Measurements from ENCODE around the gene KCTD10. TPM values are rescaled to one million over a fixed set of nuclear protein-coding genes. Genes with fewer than 3 reads are reported as not detected.

Gene KCTD10
- total RNA-seq, 4 donors from 2014 or later, result 31.5 to 62.8 (median 46.5) TPM

- TF ChIP-seq POLR2A (IDR thresholded peaks at IDR 0.05) (no peak), CTCF (IDR thresholded peaks at IDR 0.05) (no peak)
- intact Hi-C loops (cut with DNase I), result loop anchor here (10.0 kb wide), 1 partner anchor 60 kb away; no protein-coding TSS in a partner anchor
- no peaks in the 10 kb centered on the region for H3K9me3 ChIP-seq
- H3K4me1 ChIP-seq, result peaks cover 0 to 9% (median 6%) of the 10 kb centered on the region in 3 donors
- H3K36me3 ChIP-seq, result peaks cover 17 to 100% (median 30%) of the 10 kb centered on the region in 3 donors
- H3K27ac ChIP-seq, result no peak overlapping the region
- no peak overlapping the region for H3K4me3 ChIP-seq
- no peak for DNase-seq
- no peaks in the 10 kb centered on the region for H3K27me3 ChIP-seq
Observed at GRCh38 chr12:109495012-109495411, 17.9 kb upstream of the KCTD10 start.

GRCh38 chr12:109494348-109494881 lies 17.3 kb upstream of the KCTD10 start:
- intact Hi-C loops (cut with DNase I), result loop anchor here (10.0 kb wide), 1 partner anchor 60 kb away; no protein-coding TSS in a partner anchor

GRCh38 chr12:109493938-109494337 lies 16.8 kb upstream of the KCTD10 start:
- WGBS, 2 donors, result 85 to 92% methylated on average over 1 of the region's 1 CpG
- TF ChIP-seq CTCF (IDR thresholded peaks at IDR 0.05), result no peak
- no peak for TF ChIP-seq POLR2A (IDR thresholded peaks at IDR 0.05)
- no peaks in the 10 kb centered on the region for H3K9me3 ChIP-seq
- no peak for DNase-seq
- H3K36me3 ChIP-seq, result peaks cover 23 to 100% (median 35%) of the 10 kb centered on the region in 3 donors
- intact Hi-C loops (cut with DNase I), result loop anchor here (10.0 kb wide), 1 partner anchor 59 kb away; no protein-coding TSS in a partner anchor
- H3K4me3 ChIP-seq, result no peak overlapping the region
- no peaks in the 10 kb centered on the region for H3K27me3 ChIP-seq
- H3K4me1 ChIP-seq, result peaks cover 0 to 9% (median 6%) of the 10 kb centered on the region in 3 donors
- H3K27ac ChIP-seq, result no peak overlapping the region

More at GRCh38 chr12:109494348-109494881, 17.3 kb upstream of the KCTD10 start:
- peaks cover 0 to 9% (median 6%) of the 10 kb centered on the region in 3 donors for H3K4me1 ChIP-seq
- DNase-seq, result no peak
- WGBS, 2 donors, result 92 to 93% methylated on average over 7 of the region's 7 CpGs
- no peak overlapping the region for H3K27ac ChIP-seq
- H3K36me3 ChIP-seq, result peaks cover 21 to 100% (median 34%) of the 10 kb centered on the region in 3 donors
- no peak overlapping the region for H3K4me3 ChIP-seq
- no peaks in the 10 kb centered on the region for H3K9me3 ChIP-seq
- no peak for TF ChIP-seq CTCF (IDR thresholded peaks at IDR 0.05)
- TF ChIP-seq POLR2A (IDR thresholded peaks at IDR 0.05), result no peak
- H3K27me3 ChIP-seq, result no peaks in the 10 kb centered on the region

GRCh38 chr12:109493090-109493489 lies 16.0 kb upstream of the KCTD10 start:
- peaks cover 31 to 100% (median 36%) of the 10 kb centered on the region in 3 donors for H3K36me3 ChIP-seq
- no peaks in the 10 kb centered on the region for H3K9me3 ChIP-seq
- no peak for TF ChIP-seq POLR2A (IDR thresholded peaks at IDR 0.05)
- no peak for TF ChIP-seq CTCF (IDR thresholded peaks at IDR 0.05)
- H3K27me3 ChIP-seq, result no peaks in the 10 kb centered on the region
- H3K27ac ChIP-seq, result no peak overlapping the region
- DNase-seq, result no peak
- intact Hi-C loops (cut with DNase I), result loop anchor here (10.0 kb wide), 1 partner anchor 58 kb away; no protein-coding TSS in a partner anchor
- peaks cover 0 to 9% (median 6%) of the 10 kb centered on the region in 3 donors for H3K4me1 ChIP-seq
- no peak overlapping the region for H3K4me3 ChIP-seq

- Histone ChIP-seq H3K4me1 (peaks cover 0 to 3% (median under 1%) of the 10 kb centered on the region in 3 donors), H3K27ac (no peak overlapping the region), H3K9me3 (no peaks in the 10 kb centered on the region), H3K4me3 (no peak overlapping the region), H3K36me3 (peaks cover 33 to 100% (median 36%) of the 10 kb centered on the region in 3 donors), H3K27me3 (no peaks in the 10 kb centered on the region)
- DNase-seq, result no peak
- TF ChIP-seq CTCF (IDR thresholded peaks at IDR 0.05) (no peak), POLR2A (IDR thresholded peaks at IDR 0.05) (no peak)
- intact Hi-C loops (cut with DNase I), result loop anchor here (10.0 kb wide), 1 partner anchor 58 kb away; no protein-coding TSS in a partner anchor
- WGBS, 2 donors, result 82 to 86% methylated on average over 5 of the region's 5 CpGs
Observed at GRCh38 chr12:109492371-109492770, 15.3 kb upstream of the KCTD10 start.
